Progenitor cell of endocrine pancreas (in vitro differentiated cells): Measurements from ENCODE around the gene AMIGO3. TPM values are rescaled to one million over a fixed set of nuclear protein-coding genes. Genes with fewer than 3 reads are reported as not detected.

Source experiments
- DNase-seq: peaks from one replicate; pipeline ENCODE4 v3.0.0; 2021; ENCODE audit warnings: low spot score; ENCODE audit not compliant: unreplicated experiment
- H3K27ac Mint-ChIP-seq: 2 replicates; pipeline ENCODE4 v1.8.0; 2021; ENCODE audit warnings: mild to moderate bottlenecking, moderate library complexity, mixed read lengths
- H3K27me3 Mint-ChIP-seq: 2 replicates; pipeline ENCODE4 v1.8.0; 2021; ENCODE audit warnings: mixed read lengths
- H3K36me3 Mint-ChIP-seq: 2 replicates; pipeline ENCODE4 v1.8.0; 2022; ENCODE audit warnings: mixed read lengths; ENCODE audit not compliant: insufficient read depth
- H3K4me1 Mint-ChIP-seq: 2 replicates; pipeline ENCODE4 v1.8.0; 2021; ENCODE audit warnings: low read depth, mixed read lengths
- H3K4me3 Mint-ChIP-seq: 2 replicates; pipeline ENCODE4 v1.8.0; 2021; ENCODE audit warnings: low read depth, mild to moderate bottlenecking, moderate library complexity, mixed read lengths
- H3K9me3 Mint-ChIP-seq: 2 replicates; pipeline ENCODE4 v1.8.0; 2021; ENCODE audit warnings: low read depth, mixed read lengths
- CTCF ChIP-seq: fragments of 200-600 bp; sonication (generic); IDR thresholded peaks from one replicate; pipeline ENCODE4 v1.5.0; 2021; ENCODE audit warnings: antibody characterized with exemption, mild to moderate bottlenecking; ENCODE audit not compliant: unreplicated experiment
- total RNA-seq: library from RNA; stranded (reverse); gene quantifications from 2 replicates; pipeline ENCODE4 v1.2.1, GENCODE V29; 2021

Gene AMIGO3
- total RNA-seq, 1 donor from 2014 or later = 0.86 TPM

DNA sequence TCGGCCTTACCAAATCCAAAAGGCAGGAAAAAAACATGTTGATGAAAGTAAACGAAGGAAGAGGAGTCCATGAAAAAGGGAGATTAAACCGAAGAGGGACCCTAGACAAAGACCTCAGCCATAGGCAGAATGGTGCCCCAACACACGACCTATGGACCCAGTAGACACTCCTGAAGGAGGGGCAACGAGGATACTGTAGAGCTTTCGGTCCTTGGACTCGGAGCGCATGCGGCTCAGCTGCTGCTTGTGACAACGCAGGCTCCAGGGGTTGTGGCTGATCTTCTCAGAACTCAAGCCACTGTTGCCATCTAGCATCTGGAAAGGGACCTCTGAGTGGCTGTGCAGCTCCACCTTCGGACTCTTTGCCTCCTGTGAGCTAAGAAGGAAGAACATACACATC is 13.1 kb upstream of the AMIGO3 start:
- Mint-ChIP-seq H3K4me3 (no peak overlapping the region), H3K27me3 (no peaks in the 10 kb centered on the region), H3K27ac (no peak overlapping the region), H3K36me3 (peaks cover 24% of the 10 kb centered on the region), H3K9me3 (no peaks in the 10 kb centered on the region), H3K4me1 (no peaks in the 10 kb centered on the region)
- DNase-seq = no peak
- no peak for TF ChIP-seq CTCF

DNA sequence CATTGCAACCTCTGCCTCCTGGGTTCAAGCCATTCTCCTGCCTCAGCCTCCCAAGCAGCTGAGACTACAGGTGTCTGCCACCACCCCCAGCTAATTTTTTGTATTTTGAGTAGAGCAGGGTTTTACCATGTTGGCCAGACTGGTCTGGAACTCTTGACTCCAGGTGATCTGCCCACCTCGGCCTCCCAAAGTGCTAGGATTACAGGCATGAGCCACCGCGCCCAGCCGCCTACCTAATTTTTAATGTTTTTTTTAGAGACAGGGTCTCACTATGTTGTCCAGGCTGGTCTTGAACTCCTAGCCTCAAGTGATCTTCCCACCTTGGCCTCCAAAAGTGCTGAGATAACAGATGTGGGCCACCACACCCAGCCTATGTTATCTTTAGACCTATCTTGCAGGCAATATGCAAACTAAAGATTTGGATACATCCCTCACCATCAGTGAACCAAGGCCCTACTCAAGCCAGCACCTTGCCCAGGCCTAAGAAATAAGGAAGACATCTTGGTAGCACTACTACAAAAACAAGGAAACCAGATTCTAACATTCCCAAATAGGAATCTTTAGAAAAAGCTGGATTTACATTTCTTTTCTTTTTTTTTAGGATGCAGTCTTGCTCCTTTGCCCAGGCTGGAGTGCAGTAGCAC is 10.6 kb upstream of the AMIGO3 start:
- no peak for DNase-seq
- Mint-ChIP-seq H3K4me3 (no peak overlapping the region), H3K4me1 (no peaks in the 10 kb centered on the region), H3K27me3 (no peaks in the 10 kb centered on the region), H3K27ac (no peak overlapping the region), H3K36me3 (peaks cover 16% of the 10 kb centered on the region), H3K9me3 (no peaks in the 10 kb centered on the region)
- TF ChIP-seq CTCF = no peak

DNA sequence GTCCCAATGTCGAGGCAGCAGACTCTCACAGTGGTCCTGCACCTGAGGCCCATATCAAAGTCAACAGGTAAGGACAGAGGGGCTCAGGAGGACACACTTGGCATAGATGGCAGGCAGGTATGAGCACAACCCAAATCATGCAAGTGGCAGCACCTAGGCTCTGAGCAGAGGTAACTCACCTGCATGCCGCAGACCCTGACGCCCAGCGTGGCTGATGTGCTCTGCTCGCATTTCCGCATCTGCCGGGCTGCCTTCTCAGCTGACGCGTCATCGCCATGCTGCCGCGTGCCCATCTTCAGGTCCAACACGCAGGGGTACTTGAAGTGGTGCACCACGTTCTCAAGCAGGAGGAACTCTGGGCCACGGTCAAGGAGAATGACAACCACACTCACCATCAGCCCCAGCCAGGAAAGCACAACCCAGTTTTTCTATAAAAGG is 8.5 kb upstream of the AMIGO3 start:
- Mint-ChIP-seq H3K27ac (no peak overlapping the region), H3K4me1 (peaks cover 8% of the 10 kb centered on the region), H3K9me3 (no peaks in the 10 kb centered on the region), H3K36me3 (peaks cover 11% of the 10 kb centered on the region), H3K4me3 (no peak overlapping the region), H3K27me3 (no peaks in the 10 kb centered on the region)
- DNase-seq = no peak
- no peak for TF ChIP-seq CTCF

DNA sequence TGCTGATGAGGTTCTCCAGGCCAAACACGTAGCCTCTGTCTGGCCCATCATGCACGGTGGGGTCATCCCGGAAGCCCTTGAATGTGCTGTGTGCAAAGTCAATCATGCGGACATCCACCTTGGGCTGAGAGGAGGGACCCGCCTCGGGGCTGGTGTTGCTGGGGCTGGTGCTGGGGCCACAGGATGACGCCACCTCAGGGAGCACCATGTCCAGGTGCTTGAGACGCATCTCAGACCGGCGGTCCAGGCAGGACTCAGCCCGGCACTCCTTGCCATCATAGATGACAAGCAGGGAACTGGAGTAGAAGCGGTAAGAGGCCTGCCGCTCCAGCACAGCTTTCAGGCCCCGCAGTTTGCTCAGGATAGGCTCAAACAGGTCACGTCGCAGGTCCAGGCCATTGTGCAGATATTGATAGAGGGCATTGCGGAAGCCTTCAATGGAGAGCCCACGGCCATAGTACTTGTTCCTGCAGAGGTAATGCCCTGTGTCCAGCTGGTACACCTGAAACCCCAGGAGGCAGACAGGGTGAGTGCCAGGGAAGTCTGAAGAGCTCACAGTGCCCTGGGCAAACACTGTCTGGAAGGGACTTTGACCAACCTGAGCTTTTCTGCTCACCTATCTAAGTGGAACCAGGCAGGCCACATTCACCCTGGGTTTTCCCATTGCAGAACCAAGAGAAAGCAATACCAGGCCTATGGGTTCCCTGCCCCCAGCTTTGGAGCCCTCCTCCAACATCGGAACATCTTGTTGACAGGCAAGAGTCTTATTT is 7.9 kb upstream of the AMIGO3 start:
- TF ChIP-seq CTCF = no peak
- Mint-ChIP-seq H3K9me3 (no peaks in the 10 kb centered on the region), H3K4me1 (peaks cover 12% of the 10 kb centered on the region), H3K27me3 (no peaks in the 10 kb centered on the region), H3K27ac (no peak overlapping the region), H3K4me3 (no peak overlapping the region), H3K36me3 (peaks cover 7% of the 10 kb centered on the region)
- no peak for DNase-seq

GRCh38 chr3:49725906-49726681 is 6.6 kb upstream of the AMIGO3 start:
- Mint-ChIP-seq H3K9me3 (no peaks in the 10 kb centered on the region), H3K36me3 (peaks cover 3% of the 10 kb centered on the region), H3K27ac (no peak overlapping the region), H3K4me3 (no peak overlapping the region), H3K27me3 (no peaks in the 10 kb centered on the region), H3K4me1 (peaks cover 12% of the 10 kb centered on the region)
- TF ChIP-seq CTCF = no peak
- DNase-seq = no peak
